ENCODE measurements around the gene STX11.

STX11 gene

GRCh38 chr6:144234935-144235334 lies 84.6 kb downstream of the STX11 start:
- Histone ChIP-seq H3K9me3 (ENCODE audit: low read length) (no peaks in the 10 kb centered on the region), H3K4me3 (ENCODE audit: low read depth in 1 of 2, low read length in 2 of 2) (no peak overlapping the region), H3K36me3 (ENCODE audit: insufficient read depth, low read length) (no peaks in the 10 kb centered on the region), H3K4me1 (ENCODE audit: insufficient read depth, low read length) (no peaks in the 10 kb centered on the region), H3K27ac (ENCODE audit: low read depth, low read length) (no peak overlapping the region), H3K9ac (ENCODE audit: low read length) (no peak overlapping the region), H3K27me3 (ENCODE audit: control insufficient read depth in 1 of 2, insufficient read depth in 2 of 2, low read length in 2 of 2) (no peaks in the 10 kb centered on the region)
